Nephron (organoid): ENCODE results near the gene HFM1.

Experiments used
- H3K27ac Mint-ChIP-seq, 3 experiments: 2 replicates each; pipeline ENCODE4 v1.8.0; 2020; ENCODE audit warnings: mixed read lengths in 3 of 3, mild to moderate bottlenecking in 2 of 3, moderate library complexity in 1 of 3
- H3K27me3 Mint-ChIP-seq: 2 replicates; pipeline ENCODE4 v1.8.0; 2021; ENCODE audit warnings: low read depth, mild to moderate bottlenecking, moderate library complexity, mixed read lengths
- H3K36me3 Mint-ChIP-seq: 2 replicates; pipeline ENCODE4 v1.8.0; 2020; ENCODE audit warnings: low read depth, mixed read lengths
- H3K4me1 Mint-ChIP-seq: 2 replicates; pipeline ENCODE4 v1.8.0; 2020; ENCODE audit warnings: mixed read lengths
- H3K4me3 Mint-ChIP-seq, 3 experiments: 2 replicates each; pipeline ENCODE4 v1.8.0; 2020; ENCODE audit warnings: mild to moderate bottlenecking in 3 of 3, mixed read lengths in 3 of 3, moderate library complexity in 2 of 3
- H3K9me3 Mint-ChIP-seq: 2 replicates; pipeline ENCODE4 v1.8.0; 2020; ENCODE audit warnings: mixed read lengths
- TF ChIP-seq, protein P1 (sequence below), 3 experiments: fragments of 200-600 bp; sonication (generic); IDR thresholded peaks; one replicate each; pipeline ENCODE4 v1.5.0; 2021; ENCODE audit warnings: antibody characterized with exemption in 3 of 3; ENCODE audit not compliant: unreplicated experiment in 3 of 3

Gene HFM1

DNA sequence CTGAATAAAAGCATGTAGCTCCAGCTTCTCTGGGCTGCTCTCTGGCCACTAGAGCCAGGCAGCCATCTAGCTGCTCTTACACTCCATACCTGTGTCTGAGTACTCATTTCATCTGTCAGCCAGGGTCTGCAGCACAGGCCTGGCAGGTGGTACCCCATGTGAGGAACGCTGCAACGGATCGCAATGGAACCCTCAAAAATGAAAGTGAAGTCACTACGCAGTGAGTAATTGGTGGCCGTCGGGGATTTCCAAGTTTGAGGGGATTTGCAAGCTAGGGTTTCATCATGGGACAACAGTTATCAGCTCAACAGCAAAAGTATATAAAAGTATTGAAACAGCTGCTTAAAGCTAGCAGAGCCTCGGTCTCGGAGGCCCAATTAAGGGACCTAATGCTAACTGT, 186.7 kb downstream of the HFM1 start:
- TF ChIP-seq, protein P1, sequence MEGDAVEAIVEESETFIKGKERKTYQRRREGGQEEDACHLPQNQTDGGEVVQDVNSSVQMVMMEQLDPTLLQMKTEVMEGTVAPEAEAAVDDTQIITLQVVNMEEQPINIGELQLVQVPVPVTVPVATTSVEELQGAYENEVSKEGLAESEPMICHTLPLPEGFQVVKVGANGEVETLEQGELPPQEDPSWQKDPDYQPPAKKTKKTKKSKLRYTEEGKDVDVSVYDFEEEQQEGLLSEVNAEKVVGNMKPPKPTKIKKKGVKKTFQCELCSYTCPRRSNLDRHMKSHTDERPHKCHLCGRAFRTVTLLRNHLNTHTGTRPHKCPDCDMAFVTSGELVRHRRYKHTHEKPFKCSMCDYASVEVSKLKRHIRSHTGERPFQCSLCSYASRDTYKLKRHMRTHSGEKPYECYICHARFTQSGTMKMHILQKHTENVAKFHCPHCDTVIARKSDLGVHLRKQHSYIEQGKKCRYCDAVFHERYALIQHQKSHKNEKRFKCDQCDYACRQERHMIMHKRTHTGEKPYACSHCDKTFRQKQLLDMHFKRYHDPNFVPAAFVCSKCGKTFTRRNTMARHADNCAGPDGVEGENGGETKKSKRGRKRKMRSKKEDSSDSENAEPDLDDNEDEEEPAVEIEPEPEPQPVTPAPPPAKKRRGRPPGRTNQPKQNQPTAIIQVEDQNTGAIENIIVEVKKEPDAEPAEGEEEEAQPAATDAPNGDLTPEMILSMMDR (IDR thresholded peaks at IDR 0.05; ENCODE audit: unreplicated experiment in 3 of 3) = no peak
- Mint-ChIP-seq H3K27me3 (no peaks in the 10 kb centered on the region), H3K27ac (no peak overlapping the region), H3K9me3 (peaks cover 23% of the 10 kb centered on the region), H3K36me3 (no peaks in the 10 kb centered on the region), H3K4me1 (no peaks in the 10 kb centered on the region), H3K4me3 (no peak overlapping the region)
